ENCODE measurements around the gene CST9.

Gene CST9

GRCh38 chr20:23605867-23606651 lies at the start of gene CST9:
CST9 (minus strand) TSS chr20:23605917; CDS start chr20:23605864, 53 bp downstream.
- H3K9me3 ChIP-seq (ENCODE audit: control insufficient read depth, insufficient read depth, low read length) = no peaks in the 10 kb centered on the region
- peaks cover 10% of the 10 kb centered on the region for H3K4me1 ChIP-seq (ENCODE audit: insufficient read depth, low read length)
- H3K9ac ChIP-seq (ENCODE audit: low read depth, low read length) = no peak within 1 kb of the TSS
- no peaks in the 10 kb centered on the region for H3K36me3 ChIP-seq (ENCODE audit: insufficient read depth, low read length)

- Histone ChIP-seq H3K9ac (ENCODE audit: low read depth, low read length) (no peak overlapping the region), H3K9me3 (ENCODE audit: control insufficient read depth, insufficient read depth, low read length) (no peaks in the 10 kb centered on the region), H3K36me3 (ENCODE audit: insufficient read depth, low read length) (no peaks in the 10 kb centered on the region), H3K4me1 (ENCODE audit: insufficient read depth, low read length) (peaks cover 13% of the 10 kb centered on the region; the same call in 1 of the 2 replicates)
Measured at GRCh38 chr20:23654717-23655116, 49.0 kb upstream of the CST9 start.

- Histone ChIP-seq H3K9ac (ENCODE audit: low read depth, low read length) (no peak overlapping the region), H3K36me3 (ENCODE audit: insufficient read depth, low read length) (no peaks in the 10 kb centered on the region), H3K4me1 (ENCODE audit: insufficient read depth, low read length) (peaks cover 10% of the 10 kb centered on the region; the same call in 1 of the 2 replicates), H3K9me3 (ENCODE audit: control insufficient read depth, insufficient read depth, low read length) (no peaks in the 10 kb centered on the region)
Measured at GRCh38 chr20:23654000-23654399, 48.3 kb upstream of the CST9 start.

GRCh38 chr20:23653400-23653938 lies 47.8 kb upstream of the CST9 start:
- Histone ChIP-seq H3K36me3 (ENCODE audit: insufficient read depth, low read length) (no peaks in the 10 kb centered on the region), H3K9ac (ENCODE audit: low read depth, low read length) (no peak overlapping the region), H3K9me3 (ENCODE audit: control insufficient read depth, insufficient read depth, low read length) (no peaks in the 10 kb centered on the region), H3K4me1 (ENCODE audit: insufficient read depth, low read length) (peaks cover 5% of the 10 kb centered on the region; the same call in 1 of the 2 replicates)

- Histone ChIP-seq H3K9me3 (ENCODE audit: control insufficient read depth, insufficient read depth, low read length) (no peaks in the 10 kb centered on the region), H3K9ac (ENCODE audit: low read depth, low read length) (no peak overlapping the region), H3K4me1 (ENCODE audit: insufficient read depth, low read length) (0 out of 2 replicates have a peak, but pooled peaks cover 2% of the 10 kb centered on the region), H3K36me3 (ENCODE audit: insufficient read depth, low read length) (no peaks in the 10 kb centered on the region)
Measured at GRCh38 chr20:23652926-23653325, 47.2 kb upstream of the CST9 start.

- Histone ChIP-seq H3K9ac (ENCODE audit: low read depth, low read length) (no peak overlapping the region), H3K4me1 (ENCODE audit: insufficient read depth, low read length) (no peaks in the 10 kb centered on the region), H3K9me3 (ENCODE audit: control insufficient read depth, insufficient read depth, low read length) (no peaks in the 10 kb centered on the region)
Measured at GRCh38 chr20:23652371-23652770, 46.7 kb upstream of the CST9 start.

GRCh38 chr20:23651117-23651516 lies 45.4 kb upstream of the CST9 start:
- Histone ChIP-seq H3K4me1 (ENCODE audit: insufficient read depth, low read length) (no peaks in the 10 kb centered on the region), H3K9me3 (ENCODE audit: control insufficient read depth, insufficient read depth, low read length) (no peaks in the 10 kb centered on the region), H3K36me3 (ENCODE audit: insufficient read depth, low read length) (no peaks in the 10 kb centered on the region), H3K9ac (ENCODE audit: low read depth, low read length) (no peak overlapping the region)

More at GRCh38 chr20:23652371-23652770, 46.7 kb upstream of the CST9 start:
- no peaks in the 10 kb centered on the region for H3K36me3 ChIP-seq (ENCODE audit: insufficient read depth, low read length)

- no peaks in the 10 kb centered on the region for H3K36me3 ChIP-seq (ENCODE audit: insufficient read depth, low read length)
- no peak overlapping the region for H3K9ac ChIP-seq (ENCODE audit: low read depth, low read length)
- H3K4me1 ChIP-seq (ENCODE audit: insufficient read depth, low read length) = no peaks in the 10 kb centered on the region
- no peaks in the 10 kb centered on the region for H3K9me3 ChIP-seq (ENCODE audit: control insufficient read depth, insufficient read depth, low read length)
Measured at GRCh38 chr20:23649830-23650417, 44.2 kb upstream of the CST9 start.

GRCh38 chr20:23649242-23649641 lies 43.5 kb upstream of the CST9 start:
- Histone ChIP-seq H3K36me3 (ENCODE audit: insufficient read depth, low read length) (no peaks in the 10 kb centered on the region), H3K9ac (ENCODE audit: low read depth, low read length) (no peak overlapping the region), H3K9me3 (ENCODE audit: control insufficient read depth, insufficient read depth, low read length) (no peaks in the 10 kb centered on the region), H3K4me1 (ENCODE audit: insufficient read depth, low read length) (no peaks in the 10 kb centered on the region)

GRCh38 chr20:23647346-23647745 lies 41.6 kb upstream of the CST9 start:
- Histone ChIP-seq H3K36me3 (ENCODE audit: insufficient read depth, low read length) (no peaks in the 10 kb centered on the region), H3K4me1 (ENCODE audit: insufficient read depth, low read length) (peaks cover 3% of the 10 kb centered on the region; the same call in 1 of the 2 replicates), H3K9ac (ENCODE audit: low read depth, low read length) (no peak overlapping the region), H3K9me3 (ENCODE audit: control insufficient read depth, insufficient read depth, low read length) (no peaks in the 10 kb centered on the region)

GRCh38 chr20:23646106-23646873 lies 40.6 kb upstream of the CST9 start:
- Histone ChIP-seq H3K9me3 (ENCODE audit: control insufficient read depth, insufficient read depth, low read length) (no peaks in the 10 kb centered on the region), H3K4me1 (ENCODE audit: insufficient read depth, low read length) (peaks cover 9% of the 10 kb centered on the region; the same call in 1 of the 2 replicates), H3K36me3 (ENCODE audit: insufficient read depth, low read length) (no peaks in the 10 kb centered on the region), H3K9ac (ENCODE audit: low read depth, low read length) (no peak overlapping the region)

- Histone ChIP-seq H3K4me1 (ENCODE audit: insufficient read depth, low read length) (peaks cover 9% of the 10 kb centered on the region; the same call in 1 of the 2 replicates), H3K9me3 (ENCODE audit: control insufficient read depth, insufficient read depth, low read length) (no peaks in the 10 kb centered on the region), H3K36me3 (ENCODE audit: insufficient read depth, low read length) (no peaks in the 10 kb centered on the region), H3K9ac (ENCODE audit: low read depth, low read length) (no peak overlapping the region)
Measured at GRCh38 chr20:23645575-23645974, 39.9 kb upstream of the CST9 start.

GRCh38 chr20:23644164-23644563 lies 38.4 kb upstream of the CST9 start:
- no peaks in the 10 kb centered on the region for H3K36me3 ChIP-seq (ENCODE audit: insufficient read depth, low read length)
- H3K9me3 ChIP-seq (ENCODE audit: control insufficient read depth, insufficient read depth, low read length) = no peaks in the 10 kb centered on the region
- no peak overlapping the region for H3K9ac ChIP-seq (ENCODE audit: low read depth, low read length)
- H3K4me1 ChIP-seq (ENCODE audit: insufficient read depth, low read length) = peaks cover 9% of the 10 kb centered on the region; the same call in 1 of the 2 replicates

GRCh38 chr20:23643659-23644058 lies 37.9 kb upstream of the CST9 start:
- no peak overlapping the region for H3K9ac ChIP-seq (ENCODE audit: low read depth, low read length)
- no peaks in the 10 kb centered on the region for H3K36me3 ChIP-seq (ENCODE audit: insufficient read depth, low read length)
- peaks cover 9% of the 10 kb centered on the region; the same call in 1 of the 2 replicates for H3K4me1 ChIP-seq (ENCODE audit: insufficient read depth, low read length)
- no peaks in the 10 kb centered on the region for H3K9me3 ChIP-seq (ENCODE audit: control insufficient read depth, insufficient read depth, low read length)
